Measurements from ENCODE around the gene RING1. TPM values are rescaled to one million over a fixed set of nuclear protein-coding genes. Genes with fewer than 3 reads are reported as not detected.

RING1 gene
- total and polyA plus RNA-seq, 2 experiments from 2014 or later, result 12.7 to 35.8 TPM

DNA sequence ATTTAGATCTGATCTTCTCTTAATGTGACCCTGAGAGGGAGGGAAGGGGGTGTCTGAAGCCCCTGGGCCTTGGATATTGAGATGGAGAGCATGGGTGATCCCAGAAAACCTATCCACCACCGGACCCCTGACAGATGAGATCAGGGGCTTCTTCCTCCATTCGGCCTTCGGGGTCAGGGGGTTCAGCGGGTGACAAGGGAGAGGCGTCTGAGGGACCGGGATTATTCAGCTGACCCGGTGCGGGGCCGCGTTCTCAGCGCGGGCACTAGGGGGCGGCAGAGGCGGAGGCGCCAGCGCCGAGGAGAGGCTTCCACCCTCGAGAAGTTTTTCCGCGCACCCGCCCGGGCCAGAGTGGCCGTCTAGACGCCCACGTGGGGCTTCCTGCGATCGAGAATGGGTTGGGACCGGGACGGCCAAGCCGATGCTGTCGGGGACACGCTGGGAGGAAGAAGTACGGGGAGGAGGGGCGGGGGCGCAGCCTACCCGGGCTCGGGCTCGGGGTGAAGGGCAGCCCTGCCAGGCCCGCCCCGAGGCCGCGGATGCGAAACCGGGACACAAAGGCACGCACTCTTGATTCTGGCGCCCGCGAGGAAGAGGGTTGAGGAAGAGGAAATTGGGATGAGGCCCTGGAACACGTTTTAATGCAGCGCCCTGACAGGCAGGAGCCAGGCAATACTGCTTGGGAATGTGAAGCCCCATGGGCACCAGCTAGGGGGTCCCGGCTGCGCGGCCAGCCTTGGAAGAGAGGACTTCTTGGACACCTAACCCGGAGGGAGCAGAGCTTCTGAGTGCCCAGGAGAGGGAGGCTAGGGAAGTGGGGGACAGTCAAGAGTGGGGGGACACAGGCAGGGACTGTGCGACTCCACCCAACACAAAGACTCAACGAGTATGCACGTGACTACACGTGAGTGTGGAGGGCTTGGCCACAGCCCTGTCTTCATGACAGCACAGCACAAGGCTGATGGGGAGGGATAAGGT is 46.7 kb upstream of the RING1 start:
- in situ Hi-C loops (cut with MboI), result no loop called here
- Histone ChIP-seq H3K9me3 (ENCODE audit: low read depth) (no peaks in the 10 kb centered on the region), H2AFZ (peak overlapping the region; percentile 90), H3K27ac (peak overlapping the region; percentile 41), H3K79me2 (ENCODE audit: insufficient read depth) (no peaks in the 10 kb centered on the region), H3K9me2 (ENCODE audit: insufficient read depth) (no peaks in the 10 kb centered on the region), H3K36me3 (ENCODE audit: low read depth) (no peaks in the 10 kb centered on the region), H4K20me1 (ENCODE audit: insufficient read depth) (no peaks in the 10 kb centered on the region), H3K4me1 (ENCODE audit: insufficient read depth) (no peaks in the 10 kb centered on the region), H3K4me3 (peak overlapping the region; percentile 67), H3F3A (ENCODE audit: insufficient read depth) (no peaks in the 10 kb centered on the region), H3K9ac (peak overlapping the region; percentile 73), H3K27me3 (replicated peaks; ENCODE audit: insufficient read depth) (no peaks in the 10 kb centered on the region), H3K4me2 (ENCODE audit: unreplicated experiment) (peak overlapping the region; percentile 75)
- DNase-seq, result peak; percentile 86
- 6 to 7% methylated on average over 53 to 57 of the region's 58 CpGs for WGBS, 2 experiments (ENCODE audit: low coverage in 1 of 2, low lambda C conversion rate in 2 of 2, missing lambda C conversion rate in 2 of 2)
- no peak for TF ChIP-seq EZH2 (IDR thresholded peaks at IDR 0.05; ENCODE audit: insufficient read depth, poor library complexity, severe bottlenecking)
- no peak for TF ChIP-seq EZH2phosphoT487 (IDR thresholded peaks at IDR 0.05; ENCODE audit: insufficient read depth, low read depth)

DNA sequence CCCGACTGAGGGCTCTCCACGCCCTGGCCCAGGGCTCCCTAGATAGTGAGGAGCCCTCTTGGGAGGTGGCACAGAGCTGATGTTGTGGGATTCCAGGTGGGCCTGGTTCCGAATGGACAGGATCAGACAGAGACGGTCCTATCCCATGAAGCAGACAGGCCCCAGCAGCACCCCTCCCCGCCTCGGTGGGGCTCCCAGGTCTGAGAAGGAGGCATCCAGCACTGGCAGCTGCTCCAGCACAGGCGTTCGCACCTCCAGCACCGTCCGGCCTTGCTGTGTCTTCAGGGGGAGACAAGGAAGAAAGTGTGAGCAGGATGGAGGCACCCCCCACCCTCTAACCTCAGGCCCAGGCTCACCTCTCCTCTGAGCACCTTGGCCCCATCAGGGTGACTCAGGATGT is 44.8 kb upstream of the RING1 start:
- no peak overlapping the region for H3K9ac ChIP-seq
- H3K4me3 ChIP-seq, result no peak overlapping the region
- no peaks in the 10 kb centered on the region for H3K4me1 ChIP-seq (ENCODE audit: insufficient read depth)
- H3K9me3 ChIP-seq (ENCODE audit: low read depth), result no peaks in the 10 kb centered on the region
- in situ Hi-C loops (cut with MboI), result no loop called here
- TF ChIP-seq EZH2phosphoT487 (IDR thresholded peaks at IDR 0.05; ENCODE audit: insufficient read depth, low read depth) (no peak), EZH2 (IDR thresholded peaks at IDR 0.05; ENCODE audit: insufficient read depth, poor library complexity, severe bottlenecking) (no peak)
- no peak for DNase-seq
- no peak overlapping the region for H3K27ac ChIP-seq
- no peaks in the 10 kb centered on the region for H4K20me1 ChIP-seq (ENCODE audit: insufficient read depth)
- H3K36me3 ChIP-seq (ENCODE audit: low read depth), result no peaks in the 10 kb centered on the region
- no peak overlapping the region for H2AFZ ChIP-seq
- no peaks in the 10 kb centered on the region for H3K79me2 ChIP-seq (ENCODE audit: insufficient read depth)
- no peak overlapping the region for H3K4me2 ChIP-seq (ENCODE audit: unreplicated experiment)
- H3K9me2 ChIP-seq (ENCODE audit: insufficient read depth), result no peaks in the 10 kb centered on the region
- 87 to 89% methylated on average over 6 to 10 of the region's 10 CpGs for WGBS, 2 experiments (ENCODE audit: low coverage in 1 of 2, low lambda C conversion rate in 2 of 2, missing lambda C conversion rate in 2 of 2)
- no peaks in the 10 kb centered on the region for H3F3A ChIP-seq (ENCODE audit: insufficient read depth)
- no peaks in the 10 kb centered on the region for H3K27me3 ChIP-seq (replicated peaks; ENCODE audit: insufficient read depth)

DNA sequence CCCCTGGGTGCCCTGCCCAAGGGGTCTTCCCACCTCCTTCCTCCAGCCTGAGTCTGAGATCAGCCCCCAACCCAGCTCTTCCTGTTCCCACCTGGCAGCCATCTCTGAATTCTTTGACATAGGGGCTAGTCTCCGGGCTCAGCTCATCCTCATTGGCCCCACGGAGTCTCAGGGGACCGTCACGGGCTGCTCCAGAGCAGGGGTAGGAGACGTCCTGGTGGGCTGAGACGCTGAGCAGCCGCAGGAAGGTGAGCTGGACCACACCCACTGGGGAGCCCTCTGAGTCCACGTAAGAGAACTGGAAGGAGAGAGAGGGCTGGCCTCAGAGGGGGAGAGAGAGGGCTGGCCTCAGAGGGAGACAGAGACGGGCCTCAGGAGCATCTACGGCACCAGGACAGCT is 44.1 kb upstream of the RING1 start:
- H3K79me2 ChIP-seq (ENCODE audit: insufficient read depth), result no peaks in the 10 kb centered on the region
- H3K4me3 ChIP-seq, result no peak overlapping the region
- H3K9ac ChIP-seq, result no peak overlapping the region
- H3K9me2 ChIP-seq (ENCODE audit: insufficient read depth), result no peaks in the 10 kb centered on the region
- H2AFZ ChIP-seq, result no peak overlapping the region
- DNase-seq, result no peak
- H3K4me2 ChIP-seq (ENCODE audit: unreplicated experiment), result no peak overlapping the region
- no peaks in the 10 kb centered on the region for H3F3A ChIP-seq (ENCODE audit: insufficient read depth)
- no peaks in the 10 kb centered on the region for H3K9me3 ChIP-seq (ENCODE audit: low read depth)
- no peaks in the 10 kb centered on the region for H3K36me3 ChIP-seq (ENCODE audit: low read depth)
- H3K4me1 ChIP-seq (ENCODE audit: insufficient read depth), result no peaks in the 10 kb centered on the region
- TF ChIP-seq EZH2phosphoT487 (IDR thresholded peaks at IDR 0.05; ENCODE audit: insufficient read depth, low read depth) (no peak), EZH2 (IDR thresholded peaks at IDR 0.05; ENCODE audit: insufficient read depth, poor library complexity, severe bottlenecking) (no peak)
- no peaks in the 10 kb centered on the region for H4K20me1 ChIP-seq (ENCODE audit: insufficient read depth)
- in situ Hi-C loops (cut with MboI), result no loop called here
- 30% methylated on average over 10 of the region's 10 CpGs for WGBS, 2 experiments (ENCODE audit: low coverage in 1 of 2, low lambda C conversion rate in 2 of 2, missing lambda C conversion rate in 2 of 2)
- H3K27me3 ChIP-seq (replicated peaks; ENCODE audit: insufficient read depth), result no peaks in the 10 kb centered on the region
- no peak overlapping the region for H3K27ac ChIP-seq

DNA sequence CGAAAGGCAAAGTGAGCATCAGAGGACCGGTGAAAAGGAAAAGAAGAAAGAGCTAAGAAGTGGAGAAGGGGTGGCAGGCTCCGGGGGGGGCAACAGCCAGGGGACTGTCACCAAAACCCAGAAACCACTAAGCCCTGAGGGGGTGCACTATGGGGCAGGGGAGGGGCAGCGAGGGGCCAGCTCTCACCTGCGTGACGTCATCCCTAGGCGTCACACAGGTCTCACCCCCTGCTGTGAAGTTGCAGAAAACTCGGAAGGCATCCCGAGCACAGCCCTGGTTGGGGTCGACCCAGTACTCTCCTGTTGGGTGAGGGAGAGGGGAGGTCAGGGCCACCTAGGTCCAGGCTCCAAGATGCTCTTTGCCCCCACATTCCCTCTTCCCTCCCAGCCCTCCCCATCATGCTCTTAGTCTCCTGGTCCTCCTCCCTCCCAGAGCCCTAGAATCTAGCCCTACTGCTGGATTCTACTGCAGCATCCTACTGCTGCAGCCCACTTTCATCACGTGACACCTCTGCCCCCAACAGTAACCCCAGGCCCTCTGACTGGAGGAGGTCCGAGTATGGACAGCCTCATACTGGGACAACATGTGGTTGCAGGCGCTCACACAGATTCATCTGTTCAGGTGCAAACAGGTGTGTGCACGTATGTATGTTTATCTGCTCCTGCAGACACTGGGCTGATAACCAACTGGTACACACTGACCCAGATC is 43.5 kb upstream of the RING1 start:
- TF ChIP-seq EZH2phosphoT487 (IDR thresholded peaks at IDR 0.05; ENCODE audit: insufficient read depth, low read depth), result no peak
- no peak for TF ChIP-seq EZH2 (IDR thresholded peaks at IDR 0.05; ENCODE audit: insufficient read depth, poor library complexity, severe bottlenecking)
- Histone ChIP-seq H3K4me3 (no peak overlapping the region), H3K36me3 (ENCODE audit: low read depth) (no peaks in the 10 kb centered on the region), H4K20me1 (ENCODE audit: insufficient read depth) (no peaks in the 10 kb centered on the region), H3K4me2 (ENCODE audit: unreplicated experiment) (no peak overlapping the region), H2AFZ (no peak overlapping the region), H3K4me1 (ENCODE audit: insufficient read depth) (no peaks in the 10 kb centered on the region), H3K27me3 (replicated peaks; ENCODE audit: insufficient read depth) (no peaks in the 10 kb centered on the region), H3K9me3 (ENCODE audit: low read depth) (no peaks in the 10 kb centered on the region), H3K27ac (no peak overlapping the region), H3K9ac (no peak overlapping the region), H3K9me2 (ENCODE audit: insufficient read depth) (no peaks in the 10 kb centered on the region), H3F3A (ENCODE audit: insufficient read depth) (no peaks in the 10 kb centered on the region), H3K79me2 (ENCODE audit: insufficient read depth) (no peaks in the 10 kb centered on the region)
- no peak for DNase-seq
- in situ Hi-C loops (cut with MboI), result no loop called here
- 35 to 40% methylated on average over 8 to 14 of the region's 14 CpGs for WGBS, 2 experiments (ENCODE audit: low coverage in 1 of 2, low lambda C conversion rate in 2 of 2, missing lambda C conversion rate in 2 of 2)
